WTC11 (cell line): ENCODE measurements around the gene FCGR3A.

ENCODE experiments used
- FOXP1 ChIP-seq: sonication (generic); formaldehyde crosslinking; IDR thresholded peaks from 2 replicates; pipeline ENCODE4 v1.8.0; 2022; ENCODE audit warnings: missing genetic modification reagents, mild to moderate bottlenecking, moderate library complexity, borderline replicate concordance
- GTF2I ChIP-seq: fragments of 250-450 bp; sonication (Bioruptor Pico); conservative IDR thresholded peaks from 2 replicates; pipeline ENCODE4 v1.4.0; 2021; ENCODE audit warnings: mild to moderate bottlenecking
- JUN ChIP-seq: sonication (generic); formaldehyde crosslinking; IDR thresholded peaks from 2 replicates; pipeline ENCODE4 v1.8.0; 2023; ENCODE audit warnings: mild to moderate bottlenecking, missing genetic modification reagents
- MYBL2 ChIP-seq: sonication (generic); formaldehyde crosslinking; IDR thresholded peaks from 2 replicates; pipeline ENCODE4 v1.8.1; 2023; ENCODE audit warnings: mild to moderate bottlenecking, moderate library complexity, missing genetic modification reagents
- SMAD3 ChIP-seq: sonication (generic); formaldehyde crosslinking; IDR thresholded peaks from 2 replicates; pipeline ENCODE4 v1.8.0; 2022; ENCODE audit warnings: missing genetic modification reagents, mild to moderate bottlenecking, borderline replicate concordance
- ZNF396 ChIP-seq: fragments of 250-450 bp; sonication (Bioruptor Pico); IDR thresholded peaks from 2 replicates; pipeline ENCODE4 v1.8.0; 2021; ENCODE audit warnings: mild to moderate bottlenecking, moderate library complexity, borderline replicate concordance
- TF ChIP-seq, protein P1 (sequence below): fragments of 200-600 bp; IDR thresholded peaks from 2 replicates; pipeline ENCODE4 v1.8.0; 2022; ENCODE audit warnings: antibody characterized with exemption
- TF ChIP-seq, protein P2 (sequence below): sonication (generic); formaldehyde crosslinking; IDR thresholded peaks from 2 replicates; pipeline ENCODE4 v1.8.0; 2023; ENCODE audit warnings: mild to moderate bottlenecking, missing genetic modification reagents

DNA sequence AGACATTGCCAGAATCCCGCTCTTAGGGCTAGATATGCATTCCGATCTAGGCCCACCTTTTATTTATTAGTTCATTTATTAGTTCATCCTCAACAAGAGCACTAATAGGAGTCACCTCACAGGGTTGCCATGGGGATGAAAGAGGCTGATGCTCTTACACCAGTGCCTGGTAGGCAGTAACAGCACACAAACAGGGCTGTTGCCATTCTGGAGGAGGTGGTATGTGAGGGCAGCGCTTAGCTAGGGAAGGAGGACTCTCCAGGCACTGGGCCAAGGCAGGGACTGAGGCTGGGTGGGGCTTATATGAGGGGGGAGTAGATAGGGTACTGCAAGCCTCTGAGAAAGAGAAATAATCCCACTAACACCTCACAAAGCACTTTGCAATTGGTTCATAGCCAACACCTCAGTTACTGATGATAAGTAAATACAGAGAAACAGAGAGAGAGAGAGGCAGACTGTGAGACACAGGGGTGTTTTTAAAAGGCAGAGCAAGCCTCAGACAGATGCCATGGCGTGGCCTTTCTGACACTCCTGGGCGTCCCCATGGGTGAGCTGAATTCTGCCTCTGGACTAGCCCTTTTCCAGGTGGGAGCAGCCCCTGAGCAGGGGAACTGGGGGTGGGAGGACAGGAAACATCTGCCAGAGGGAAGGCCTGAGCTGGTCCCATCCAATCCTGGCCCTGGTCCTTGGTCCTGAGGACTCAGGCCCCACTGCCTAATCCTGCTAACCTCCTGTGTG lies 38.4 kb downstream of the FCGR3A start:
- TF ChIP-seq, protein P1, sequence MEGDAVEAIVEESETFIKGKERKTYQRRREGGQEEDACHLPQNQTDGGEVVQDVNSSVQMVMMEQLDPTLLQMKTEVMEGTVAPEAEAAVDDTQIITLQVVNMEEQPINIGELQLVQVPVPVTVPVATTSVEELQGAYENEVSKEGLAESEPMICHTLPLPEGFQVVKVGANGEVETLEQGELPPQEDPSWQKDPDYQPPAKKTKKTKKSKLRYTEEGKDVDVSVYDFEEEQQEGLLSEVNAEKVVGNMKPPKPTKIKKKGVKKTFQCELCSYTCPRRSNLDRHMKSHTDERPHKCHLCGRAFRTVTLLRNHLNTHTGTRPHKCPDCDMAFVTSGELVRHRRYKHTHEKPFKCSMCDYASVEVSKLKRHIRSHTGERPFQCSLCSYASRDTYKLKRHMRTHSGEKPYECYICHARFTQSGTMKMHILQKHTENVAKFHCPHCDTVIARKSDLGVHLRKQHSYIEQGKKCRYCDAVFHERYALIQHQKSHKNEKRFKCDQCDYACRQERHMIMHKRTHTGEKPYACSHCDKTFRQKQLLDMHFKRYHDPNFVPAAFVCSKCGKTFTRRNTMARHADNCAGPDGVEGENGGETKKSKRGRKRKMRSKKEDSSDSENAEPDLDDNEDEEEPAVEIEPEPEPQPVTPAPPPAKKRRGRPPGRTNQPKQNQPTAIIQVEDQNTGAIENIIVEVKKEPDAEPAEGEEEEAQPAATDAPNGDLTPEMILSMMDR, result no peak
- TF ChIP-seq JUN (CRISPR knock-in tag) (no peak), FOXP1 (no peak), ZNF396 (CRISPR knock-in tag) (no peak), SMAD3 (CRISPR knock-in tag) (no peak), GTF2I (CRISPR knock-in tag) (no peak), MYBL2 (CRISPR knock-in tag) (no peak)
- TF ChIP-seq, protein P2, sequence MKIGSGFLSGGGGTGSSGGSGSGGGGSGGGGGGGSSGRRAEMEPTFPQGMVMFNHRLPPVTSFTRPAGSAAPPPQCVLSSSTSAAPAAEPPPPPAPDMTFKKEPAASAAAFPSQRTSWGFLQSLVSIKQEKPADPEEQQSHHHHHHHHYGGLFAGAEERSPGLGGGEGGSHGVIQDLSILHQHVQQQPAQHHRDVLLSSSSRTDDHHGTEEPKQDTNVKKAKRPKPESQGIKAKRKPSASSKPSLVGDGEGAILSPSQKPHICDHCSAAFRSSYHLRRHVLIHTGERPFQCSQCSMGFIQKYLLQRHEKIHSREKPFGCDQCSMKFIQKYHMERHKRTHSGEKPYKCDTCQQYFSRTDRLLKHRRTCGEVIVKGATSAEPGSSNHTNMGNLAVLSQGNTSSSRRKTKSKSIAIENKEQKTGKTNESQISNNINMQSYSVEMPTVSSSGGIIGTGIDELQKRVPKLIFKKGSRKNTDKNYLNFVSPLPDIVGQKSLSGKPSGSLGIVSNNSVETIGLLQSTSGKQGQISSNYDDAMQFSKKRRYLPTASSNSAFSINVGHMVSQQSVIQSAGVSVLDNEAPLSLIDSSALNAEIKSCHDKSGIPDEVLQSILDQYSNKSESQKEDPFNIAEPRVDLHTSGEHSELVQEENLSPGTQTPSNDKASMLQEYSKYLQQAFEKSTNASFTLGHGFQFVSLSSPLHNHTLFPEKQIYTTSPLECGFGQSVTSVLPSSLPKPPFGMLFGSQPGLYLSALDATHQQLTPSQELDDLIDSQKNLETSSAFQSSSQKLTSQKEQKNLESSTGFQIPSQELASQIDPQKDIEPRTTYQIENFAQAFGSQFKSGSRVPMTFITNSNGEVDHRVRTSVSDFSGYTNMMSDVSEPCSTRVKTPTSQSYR (CRISPR knock-in tag), result no peak
